H9 (cell line): ENCODE results near the gene DOCK9. TPM values are rescaled to one million over a fixed set of nuclear protein-coding genes. Genes with fewer than 3 reads are reported as not detected.
A peak's percentile ranks its signal among the peaks of the same experiment; 100 is the strongest.

Experiments used
- DNase-seq: peaks from one replicate; pipeline ENCODE4 v3.0.0-alpha.2; 2017
- H2AFZ ChIP-seq: one replicate; pipeline ENCODE4 v1.6.1; 2013; ENCODE audit warnings: mild to moderate bottlenecking, low read length, control low read depth, moderate library complexity
- H2AK5ac ChIP-seq: 2 replicates; pipeline ENCODE4 v1.6.1; 2013; ENCODE audit warnings: low read length, control low read depth, mixed read lengths; ENCODE audit not compliant: insufficient read length
- H2BK120ac ChIP-seq: one replicate; pipeline ENCODE4 v1.6.1; 2013; ENCODE audit warnings: low read depth, mild to moderate bottlenecking, low read length, control low read depth, inconsistent platforms; ENCODE audit not compliant: poor library complexity, severe bottlenecking
- H2BK12ac ChIP-seq: 2 replicates; pipeline ENCODE4 v1.6.1; 2013; ENCODE audit warnings: low read length, control low read depth, mixed read lengths, low read depth; ENCODE audit not compliant: insufficient read length
- H2BK15ac ChIP-seq: 2 replicates; pipeline ENCODE4 v1.6.1; 2013; ENCODE audit warnings: low read depth, low read length, control low read depth
- H2BK20ac ChIP-seq: one replicate; pipeline ENCODE4 v1.6.1; 2013; ENCODE audit warnings: low read depth, mild to moderate bottlenecking, low read length, control low read depth, inconsistent platforms; ENCODE audit not compliant: poor library complexity, severe bottlenecking
- H2BK5ac ChIP-seq: 2 replicates; pipeline ENCODE4 v1.6.1; 2013; ENCODE audit warnings: low read length, control low read depth, mixed read lengths; ENCODE audit not compliant: insufficient read length
- H3K14ac ChIP-seq: 2 replicates; pipeline ENCODE4 v1.6.1; 2013; ENCODE audit warnings: low read length, control low read depth; ENCODE audit not compliant: insufficient read depth
- H3K18ac ChIP-seq: 2 replicates; pipeline ENCODE4 v1.6.1; 2013; ENCODE audit warnings: low read depth, mild to moderate bottlenecking, mixed read lengths, low read length, control low read depth; ENCODE audit not compliant: insufficient read length
- H3K23ac ChIP-seq: 2 replicates; pipeline ENCODE4 v1.6.1; 2013; ENCODE audit warnings: low read length, control low read depth, mixed read lengths, low read depth; ENCODE audit not compliant: insufficient read length
- H3K23me2 ChIP-seq: 2 replicates; pipeline ENCODE4 v1.6.1; 2013; ENCODE audit warnings: low read depth, mild to moderate bottlenecking, mixed read lengths, low read length, control low read depth; ENCODE audit not compliant: insufficient read length, poor library complexity, severe bottlenecking
- H3K27ac ChIP-seq: 2 replicates; pipeline ENCODE4 v1.5.1; 2013; ENCODE audit warnings: low read length, control low read depth, mixed read lengths, low read depth; ENCODE audit not compliant: insufficient read length
- H3K27me3 ChIP-seq: 2 replicates; pipeline ENCODE4 v1.6.1; 2013; ENCODE audit warnings: low read length, control low read depth, inconsistent platforms; ENCODE audit not compliant: insufficient read depth
- H3K4ac ChIP-seq: 2 replicates; pipeline ENCODE4 v1.6.1; 2013; ENCODE audit warnings: low read depth, mild to moderate bottlenecking, control low read depth, inconsistent platforms, low read length, moderate library complexity
- H3K4me1 ChIP-seq: 2 replicates; pipeline ENCODE4 v1.6.1; 2013; ENCODE audit warnings: low read length, control low read depth, inconsistent platforms; ENCODE audit not compliant: insufficient read depth
- H3K4me2 ChIP-seq: 2 replicates; pipeline ENCODE4 v1.6.1; 2013; ENCODE audit warnings: low read length, control low read depth, mixed read lengths; ENCODE audit not compliant: insufficient read length, insufficient read depth
- H3K56ac ChIP-seq: 2 replicates; pipeline ENCODE4 v1.6.1; 2013; ENCODE audit warnings: low read depth, mild to moderate bottlenecking, mixed read lengths, low read length, control low read depth; ENCODE audit not compliant: insufficient read length
- H3K79me1 ChIP-seq: 2 replicates; pipeline ENCODE4 v1.6.1; 2013; ENCODE audit warnings: low read depth, mild to moderate bottlenecking, moderate library complexity, low read length, control low read depth, inconsistent platforms; ENCODE audit not compliant: insufficient read depth, poor library complexity, severe bottlenecking
- H3K79me2 ChIP-seq: 2 replicates; pipeline ENCODE4 v1.6.1; 2013; ENCODE audit warnings: low read length, control low read depth, inconsistent platforms; ENCODE audit not compliant: insufficient read depth
- H3K9ac ChIP-seq: 2 replicates; pipeline ENCODE4 v1.6.1; 2013; ENCODE audit warnings: low read length, control low read depth, mixed read lengths; ENCODE audit not compliant: insufficient read length; ENCODE audit errors: extremely low read depth
- H3K9me3 ChIP-seq: one replicate; pipeline ENCODE4 v1.6.1; 2013; ENCODE audit warnings: low read depth, low read length, inconsistent platforms; ENCODE audit not compliant: control insufficient read depth
- H3T11ph ChIP-seq: one replicate; pipeline ENCODE4 v1.6.1; 2013; ENCODE audit warnings: mild to moderate bottlenecking, low read length, control low read depth, inconsistent platforms
- H4K20me1 ChIP-seq: one replicate; pipeline ENCODE4 v1.6.1; 2013; ENCODE audit not compliant: control insufficient read depth, insufficient read length, insufficient read depth
- H4K5ac ChIP-seq: 2 replicates; pipeline ENCODE4 v1.6.1; 2013; ENCODE audit warnings: low read depth, mild to moderate bottlenecking, mixed read lengths, low read length, control low read depth; ENCODE audit not compliant: insufficient read length
- H4K8ac ChIP-seq: replicated peaks from 2 replicates; pipeline ENCODE4 v1.6.1; 2013; ENCODE audit warnings: low read length, control low read depth, mixed read lengths, low read depth; ENCODE audit not compliant: insufficient read length
- H4K91ac ChIP-seq: 2 replicates; pipeline ENCODE4 v1.6.1; 2013; ENCODE audit warnings: low read depth, mild to moderate bottlenecking, moderate library complexity, mixed read lengths, low read length, control low read depth; ENCODE audit not compliant: insufficient read length
- H3K27ac Mint-ChIP-seq, 3 experiments: 2 replicates in 2 of 3; 3 replicates in 1 of 3; pipeline ENCODE4 v1.8.0; 2020 to 2021; ENCODE audit warnings: mixed read lengths in 3 of 3, mild to moderate bottlenecking in 1 of 3, moderate library complexity in 1 of 3
- H3K27me3 Mint-ChIP-seq: 2 replicates; pipeline ENCODE4 v1.8.0; 2021; ENCODE audit warnings: low read depth, mild to moderate bottlenecking, moderate library complexity, mixed read lengths
- H3K36me3 Mint-ChIP-seq, 3 experiments: 2 replicates in 2 of 3; 3 replicates in 1 of 3; pipeline ENCODE4 v1.8.0; 2020 to 2021; ENCODE audit warnings: low read depth in 3 of 3, mixed read lengths in 3 of 3; ENCODE audit not compliant: insufficient read depth in 1 of 3
- H3K4me1 Mint-ChIP-seq, 2 experiments: 2 replicates each; pipeline ENCODE4 v1.8.0; 2020; ENCODE audit warnings: mixed read lengths in 2 of 2
- H3K4me3 Mint-ChIP-seq, 2 experiments: 2 replicates in 1 of 2; 3 replicates in 1 of 2; pipeline ENCODE4 v1.8.0; 2020 to 2021; ENCODE audit warnings: mild to moderate bottlenecking in 2 of 2, mixed read lengths in 2 of 2, moderate library complexity in 1 of 2
- H3K9me3 Mint-ChIP-seq, 2 experiments: 2 replicates in 1 of 2; 3 replicates in 1 of 2; pipeline ENCODE4 v1.8.0; 2020; ENCODE audit warnings: mild to moderate bottlenecking in 2 of 2, mixed read lengths in 2 of 2, moderate library complexity in 1 of 2
- CTCF ChIP-seq: fragments of 200-600 bp; sonication (generic); conservative IDR thresholded peaks from 3 replicates; pipeline ENCODE4 v1.8.0; 2021; ENCODE audit warnings: antibody characterized with exemption, mild to moderate bottlenecking
- WGBS: extraction: QIAGEN DNeasy Blood & Tissue Kit; methylation state at CpG from one replicate; pipeline ENCODE4 v1.1.7; 2013; ENCODE audit warnings: missing lambda C conversion rate, low lambda C conversion rate, mixed read lengths; ENCODE audit not compliant: insufficient read length; ENCODE audit errors: extremely low coverage; 5-methylcytosine and 5-hydroxymethylcytosine counted together
- total RNA-seq: library from RNA; stranded (reverse); gene quantifications from 2 replicates; pipeline ENCODE4 v1.2.1, GENCODE V29; 2021

The DOCK9 gene
- total RNA-seq, 1 experiment from 2014 or later, result 23.0 TPM

- no peak for TF ChIP-seq CTCF
- H3K27me3 ChIP-seq, result no peaks in the 10 kb centered on the region
- no peak overlapping the region for H2BK12ac ChIP-seq
- Mint-ChIP-seq H3K4me1 (peaks cover 26 to 34% of the 10 kb centered on the region in 2 experiments), H3K27ac (peak overlapping the region; percentile 92 to 95 (median 94); a peak in 6 of 7 replicates), H3K27me3 (no peaks in the 10 kb centered on the region), H3K36me3 (no peaks in the 10 kb centered on the region), H3K4me3 (no peak overlapping the region), H3K9me3 (no peaks in the 10 kb centered on the region)
- no peak overlapping the region for H3T11ph ChIP-seq
- H4K20me1 ChIP-seq, result no peaks in the 10 kb centered on the region
- no peak overlapping the region for H2BK5ac ChIP-seq
- no peak overlapping the region for H3K23ac ChIP-seq
- no CpG with 5 or more reads among the region's 3 CpGs for WGBS
- H4K91ac ChIP-seq, result no peak overlapping the region
- H3K27ac ChIP-seq, result no peak overlapping the region
- H3K79me1 ChIP-seq, result no peaks in the 10 kb centered on the region
- H2BK20ac ChIP-seq, result no peak overlapping the region
- no peak overlapping the region for H3K9ac ChIP-seq
- no peak overlapping the region for H3K14ac ChIP-seq
- H2BK15ac ChIP-seq, result no peak overlapping the region
- 0 out of 2 replicates have a peak, but pooled peaks cover 1% of the 10 kb centered on the region for H3K79me2 ChIP-seq
- H3K18ac ChIP-seq, result no peak overlapping the region
- no peaks in the 10 kb centered on the region for H3K23me2 ChIP-seq
- no peak overlapping the region for H2BK120ac ChIP-seq
- H2AFZ ChIP-seq, result peak overlapping the region; percentile 81
- H4K8ac ChIP-seq, result no peak overlapping the region
- no peak for DNase-seq
- no peak overlapping the region for H3K4ac ChIP-seq
- H3K4me2 ChIP-seq, result no peak overlapping the region
- no peak overlapping the region for H3K56ac ChIP-seq
- no peak overlapping the region for H4K5ac ChIP-seq
- H3K9me3 ChIP-seq, result no peaks in the 10 kb centered on the region
- peaks cover 8% of the 10 kb centered on the region; the same call in 1 of the 2 replicates for H3K4me1 ChIP-seq
- no peak overlapping the region for H2AK5ac ChIP-seq
These were observed 157.0 kb downstream of the DOCK9 start for GRCh38 chr13:98820744-98821371.
